GM18499 (cell line): ENCODE measurements around the gene SCAF4.
"Not testable (repeated sequence)": the region's sequence is repeated elsewhere in the genome, so short reads cannot be mapped to it uniquely, and the experiment has no call there.

ENCODE experiments used
- ATAC-seq: cut with Tn5 transposase; IDR thresholded peaks from one replicate; pipeline ENCODE4 v1.9.1; 2021; ENCODE audit warnings: moderate number of reproducible peaks; ENCODE audit not compliant: insufficient read depth, unreplicated experiment

Gene SCAF4

DNA sequence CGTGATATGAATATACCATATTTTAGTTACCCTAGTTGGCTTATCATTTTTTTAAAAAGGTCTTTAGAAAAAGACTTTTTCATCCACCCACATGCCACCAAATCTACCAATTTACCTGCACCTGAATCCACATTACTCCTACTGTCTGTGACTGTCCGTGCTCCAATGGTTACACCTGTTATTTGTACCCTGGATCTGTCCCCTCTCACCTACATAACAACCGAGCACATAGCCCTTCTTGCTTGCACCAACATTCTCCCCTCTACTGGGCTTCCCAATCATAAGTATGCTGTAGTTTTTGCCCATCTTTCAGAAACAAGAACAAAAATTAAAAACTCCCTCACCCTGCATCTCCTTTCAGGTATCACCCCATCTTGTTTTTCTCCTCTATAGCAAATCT is 54.9 kb downstream of the SCAF4 start:
- no peak for ATAC-seq

DNA sequence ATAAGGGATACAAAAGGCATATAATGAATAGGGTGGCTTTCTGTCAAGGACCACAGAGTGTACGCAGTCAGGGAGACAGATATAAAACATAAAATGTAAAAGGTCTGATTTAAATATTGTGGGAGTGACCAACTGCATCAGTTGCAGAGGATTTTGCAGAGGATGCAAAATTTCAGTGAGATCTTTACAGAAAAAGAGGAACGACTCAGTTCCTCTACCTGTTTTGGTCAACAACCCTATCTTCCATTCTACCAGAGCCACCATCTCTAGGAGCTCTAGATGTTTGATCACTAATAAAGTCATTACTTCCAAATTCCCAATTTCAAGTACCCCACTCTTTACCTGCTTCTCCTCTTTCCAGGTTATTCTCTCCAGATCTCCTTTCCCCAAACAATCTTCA is 56.0 kb downstream of the SCAF4 start:
- no peak for ATAC-seq

DNA sequence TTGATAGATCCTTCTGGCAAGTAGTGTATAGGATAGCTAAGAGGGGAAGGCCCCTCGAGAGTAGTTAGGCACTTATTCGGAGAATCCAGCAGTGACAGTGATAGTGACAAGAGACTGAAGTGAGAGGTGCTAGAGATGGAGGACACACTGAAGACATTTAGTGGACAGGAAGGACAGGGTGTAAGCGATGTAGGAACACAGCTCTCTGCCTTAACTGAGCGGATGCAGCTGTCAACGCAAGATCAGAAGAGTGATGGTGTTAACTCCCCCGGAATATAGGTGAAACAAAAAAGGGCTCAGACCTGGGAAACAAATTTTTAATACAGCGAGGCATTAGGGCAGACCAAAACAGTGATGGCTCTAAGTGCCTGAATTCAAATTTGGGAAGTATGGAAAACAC is 56.6 kb downstream of the SCAF4 start:
- ATAC-seq, result no peak

DNA sequence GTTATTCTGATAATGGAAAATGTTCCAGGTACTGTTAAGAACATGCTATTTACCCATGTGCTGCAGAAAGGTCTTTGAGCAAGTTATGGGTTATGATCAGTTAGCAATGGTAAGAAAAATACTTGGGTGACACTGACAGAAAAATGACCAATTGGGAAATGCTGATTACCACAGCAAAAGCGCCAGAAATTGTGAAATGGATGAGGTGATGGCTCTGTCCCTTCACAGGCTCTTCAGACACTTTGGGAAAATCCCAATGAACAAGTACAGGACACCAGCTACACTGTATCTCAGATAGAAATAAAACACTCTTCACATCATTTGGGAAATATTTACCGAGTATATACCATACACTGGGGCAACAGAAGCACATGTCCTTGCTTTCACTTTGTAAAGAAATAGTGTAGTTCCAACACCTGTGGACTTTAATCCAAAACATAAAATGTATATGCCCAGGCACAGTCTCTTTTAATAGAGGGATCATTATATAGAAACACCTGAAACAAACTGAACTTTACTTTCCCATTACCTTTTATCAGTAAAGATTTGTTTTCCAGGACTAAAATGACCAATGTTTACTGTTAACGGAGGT is 58.5 kb downstream of the SCAF4 start:
- no peak for ATAC-seq

- ATAC-seq, result no peak
These were observed 60.0 kb downstream of the SCAF4 start for GRCh38 chr21:31671931-31672330.

- ATAC-seq, result no peak
These were observed 60.7 kb downstream of the SCAF4 start for GRCh38 chr21:31671146-31671716.

DNA sequence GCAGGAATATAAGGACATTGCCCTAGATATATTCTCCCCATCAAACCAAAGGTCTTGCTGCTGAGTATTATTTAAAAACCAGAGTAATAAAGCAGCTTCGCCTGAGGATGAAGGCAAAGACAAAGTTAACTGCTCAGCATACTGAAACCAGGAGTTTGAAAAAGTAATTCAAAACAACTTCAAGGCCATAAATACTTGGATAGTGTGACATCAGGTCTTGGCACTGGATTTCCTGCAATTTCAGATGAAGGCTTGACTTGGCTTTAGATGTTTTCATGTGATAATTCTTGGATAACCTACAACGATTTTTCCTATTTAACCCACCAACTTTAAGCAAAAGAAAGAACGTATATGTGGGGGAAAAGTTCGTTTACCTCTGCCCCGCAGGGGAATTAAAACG is 61.8 kb downstream of the SCAF4 start:
- ATAC-seq, result no peak

DNA sequence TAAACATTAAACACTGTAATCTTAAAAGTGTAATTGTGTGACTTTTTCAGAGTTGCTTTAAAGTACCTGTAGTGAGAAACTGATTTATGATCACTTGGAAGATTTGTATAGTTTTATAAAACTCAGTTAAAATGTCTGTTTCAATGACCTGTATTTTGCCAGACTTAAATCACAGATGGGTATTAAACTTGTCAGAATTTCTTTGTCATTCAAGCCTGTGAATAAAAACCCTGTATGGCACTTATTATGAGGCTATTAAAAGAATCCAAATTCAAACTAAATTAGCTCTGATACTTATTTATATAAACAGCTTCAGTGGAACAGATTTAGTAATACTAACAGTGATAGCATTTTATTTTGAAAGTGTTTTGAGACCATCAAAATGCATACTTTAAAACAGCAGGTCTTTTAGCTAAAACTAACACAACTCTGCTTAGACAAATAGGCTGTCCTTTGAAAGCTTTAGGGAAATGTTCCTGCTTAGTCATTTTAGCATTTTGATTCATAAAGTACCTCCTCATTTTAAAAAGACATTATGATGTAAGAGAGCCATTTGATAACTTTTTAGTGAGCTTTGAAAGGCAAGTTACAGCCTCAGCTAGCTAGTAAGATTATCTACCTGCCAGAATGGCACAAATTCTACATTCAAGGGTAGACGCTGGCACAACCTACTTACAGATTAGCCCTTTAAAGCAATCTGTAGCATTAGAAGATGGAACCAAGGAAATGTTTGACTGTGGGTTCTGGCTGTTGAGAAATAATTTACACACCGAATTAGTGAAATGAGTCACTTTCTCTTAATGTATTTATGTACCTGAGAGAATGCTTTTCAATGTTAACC is 63.0 kb downstream of the SCAF4 start:
- no peak for ATAC-seq

DNA sequence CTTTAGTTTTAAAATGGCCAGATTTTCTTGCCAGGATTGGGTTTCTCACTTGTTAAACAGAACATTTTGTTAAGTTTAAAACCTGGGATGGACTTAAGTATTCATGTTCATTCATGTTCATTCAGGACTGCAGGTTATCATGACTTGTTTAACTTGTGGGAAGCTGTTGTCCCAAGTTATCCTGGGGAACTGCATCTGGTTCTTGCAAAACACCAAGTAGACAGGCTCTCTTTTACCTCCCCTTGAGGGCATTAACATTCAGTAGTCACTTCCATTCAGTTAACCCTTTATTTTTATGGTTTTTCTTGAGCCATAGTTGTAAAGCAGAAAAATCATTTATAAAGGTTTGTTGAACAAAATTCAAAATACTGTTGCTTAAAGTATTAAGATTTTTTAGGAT is 64.3 kb downstream of the SCAF4 start:
- no peak for ATAC-seq

DNA sequence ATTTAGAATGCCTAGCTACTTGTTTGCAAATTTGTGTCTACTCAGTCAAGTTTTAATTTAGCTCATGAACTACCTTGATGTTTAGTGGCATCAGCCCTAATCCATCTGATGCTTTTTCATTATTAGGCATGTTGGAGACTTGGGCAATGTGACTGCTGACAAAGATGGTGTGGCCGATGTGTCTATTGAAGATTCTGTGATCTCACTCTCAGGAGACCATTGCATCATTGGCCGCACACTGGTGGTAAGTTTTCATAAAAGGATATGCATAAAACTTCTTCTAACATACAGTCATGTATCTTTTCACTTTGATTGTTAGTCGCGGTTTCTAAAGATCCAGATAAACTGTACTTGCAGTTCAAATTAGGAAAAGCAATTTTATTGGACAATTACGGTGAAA is 64.8 kb downstream of the SCAF4 start:
- no peak for ATAC-seq

GRCh38 chr21:31666445-31667010 is 65.4 kb downstream of the SCAF4 start:
- ATAC-seq, result no peak

GRCh38 chr21:31665869-31666268 is 66.0 kb downstream of the SCAF4 start:
- not testable (repeated sequence) for ATAC-seq

DNA sequence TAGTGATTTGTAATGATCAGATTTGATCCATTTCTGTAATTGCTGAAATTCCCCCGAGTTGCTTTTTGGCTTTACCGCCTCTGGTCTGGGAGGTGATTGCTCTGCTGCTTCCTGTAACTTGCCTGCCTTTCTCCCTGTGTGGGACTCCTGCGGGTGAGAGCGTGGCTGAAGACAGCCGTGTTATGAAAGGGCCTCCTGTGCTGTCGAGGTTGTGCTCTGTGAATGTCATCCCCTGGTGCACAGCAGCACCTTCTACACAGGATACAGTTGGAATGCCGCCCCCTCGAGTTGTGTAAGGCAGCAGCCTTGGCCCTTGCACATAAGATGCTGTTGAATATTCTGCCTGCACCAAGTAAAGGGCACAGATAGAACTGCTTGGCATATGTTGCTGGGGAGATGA is 66.5 kb downstream of the SCAF4 start:
- ATAC-seq, result no peak

DNA sequence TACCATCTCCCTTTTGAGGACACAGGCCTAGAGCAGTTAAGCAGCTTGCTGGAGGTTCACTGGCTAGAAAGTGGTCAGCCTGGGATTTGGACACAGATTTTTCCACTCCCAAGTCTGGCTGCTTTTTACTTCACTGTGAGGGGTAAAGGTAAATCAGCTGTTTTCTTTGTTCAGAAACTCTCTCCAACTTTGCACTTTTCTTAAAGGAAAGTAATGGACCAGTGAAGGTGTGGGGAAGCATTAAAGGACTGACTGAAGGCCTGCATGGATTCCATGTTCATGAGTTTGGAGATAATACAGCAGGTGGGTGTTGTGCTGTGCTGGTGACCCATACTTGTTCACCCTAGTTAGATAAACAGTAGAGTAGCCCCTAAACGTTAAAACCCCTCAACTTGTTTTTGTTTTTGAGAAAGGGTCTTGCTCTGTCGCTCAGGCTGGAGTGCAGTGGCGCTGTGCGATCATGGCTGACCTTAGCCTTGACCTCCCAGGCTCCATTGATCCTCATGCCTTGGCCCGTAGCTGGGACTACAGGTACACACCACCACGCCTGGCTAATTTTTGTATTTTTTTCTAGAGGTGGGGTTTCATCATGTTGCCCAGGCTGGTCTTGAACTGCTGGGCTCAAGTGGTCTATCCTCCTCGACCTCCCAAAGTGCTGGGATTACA is 68.2 kb downstream of the SCAF4 start:
- ATAC-seq, result no peak

DNA sequence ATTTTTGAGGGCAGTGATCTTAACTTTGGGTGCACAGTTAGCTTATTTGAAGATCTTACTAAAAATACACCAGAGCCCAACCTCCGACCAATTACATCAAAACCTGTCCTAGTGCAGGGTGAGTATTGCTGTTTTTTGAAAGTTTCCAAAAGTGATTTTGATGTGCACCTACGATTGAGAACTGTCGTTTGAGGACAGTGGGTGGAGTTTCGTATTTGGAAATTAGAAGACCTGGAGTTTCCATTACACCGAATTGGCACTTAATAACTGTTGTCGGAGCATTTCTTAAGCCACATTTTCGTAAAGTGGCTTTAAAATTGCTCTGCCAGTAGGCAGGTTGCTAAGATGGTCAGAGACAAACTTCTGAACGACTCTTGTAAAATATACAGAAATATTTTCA is 71.3 kb downstream of the SCAF4 start:
- no peak for ATAC-seq

GRCh38 chr21:31660259-31660565 is 71.7 kb downstream of the SCAF4 start:
- no peak for ATAC-seq

- peak; percentile 54 for ATAC-seq
These were observed 72.2 kb downstream of the SCAF4 start, which contains the start of gene SOD1 for GRCh38 chr21:31659536-31660258. TSS of gene SOD1 (plus strand) at chr21:31659693. CDS start at chr21:31659770, 77 bp downstream.

DNA sequence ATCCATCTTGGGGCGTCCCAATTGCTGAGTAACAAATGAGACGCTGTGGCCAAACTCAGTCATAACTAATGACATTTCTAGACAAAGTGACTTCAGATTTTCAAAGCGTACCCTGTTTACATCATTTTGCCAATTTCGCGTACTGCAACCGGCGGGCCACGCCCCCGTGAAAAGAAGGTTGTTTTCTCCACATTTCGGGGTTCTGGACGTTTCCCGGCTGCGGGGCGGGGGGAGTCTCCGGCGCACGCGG is 72.7 kb downstream of the SCAF4 start:
- ATAC-seq, result peak; percentile 19

- no peak for ATAC-seq
These were observed 73.9 kb downstream of the SCAF4 start for GRCh38 chr21:31658053-31658452.

DNA sequence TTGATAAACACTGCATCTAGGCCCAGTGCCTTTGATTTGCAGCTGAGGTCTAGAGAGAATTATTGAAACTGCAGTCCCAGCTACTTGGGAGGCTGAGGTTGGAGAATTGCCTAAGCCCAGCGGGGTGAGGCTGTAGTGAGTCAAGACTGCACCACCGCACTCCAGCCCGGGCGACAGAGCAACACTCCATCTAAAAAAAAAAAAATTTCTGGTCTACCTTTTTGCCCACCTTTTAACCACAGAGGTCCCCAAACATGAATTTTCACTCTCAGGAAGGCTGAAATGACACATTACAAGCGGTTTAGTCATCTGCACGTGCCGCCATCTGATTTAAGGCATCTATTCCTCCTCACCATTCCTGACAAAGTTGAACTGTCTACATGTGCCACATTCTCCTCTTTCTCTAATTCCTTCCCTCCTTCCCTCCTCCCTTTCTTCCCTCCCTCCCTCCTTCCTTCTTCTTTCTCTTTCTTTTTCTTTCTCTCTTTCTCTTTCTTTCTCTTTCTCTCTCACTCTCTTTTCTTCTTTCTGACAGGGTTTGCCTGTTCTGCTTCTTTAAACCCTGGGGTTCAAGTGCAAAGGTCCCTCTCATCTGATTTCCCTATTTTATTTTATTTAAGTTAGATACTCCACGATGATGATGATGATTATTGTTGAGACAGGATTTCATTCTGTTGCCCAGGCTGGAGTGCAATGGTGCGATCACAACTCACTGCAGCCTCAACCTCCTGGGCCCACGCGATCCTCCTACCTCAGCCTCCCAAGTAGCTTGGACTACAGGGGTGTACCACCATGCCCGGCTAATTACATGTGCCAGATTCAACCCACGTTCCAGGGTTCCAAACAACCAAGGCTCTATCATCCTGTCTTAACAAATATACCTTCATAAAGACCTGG is 75.5 kb downstream of the SCAF4 start:
- ATAC-seq, result no peak
